HepG2 (cell line): ENCODE results near the gene SCAMP3. TPM values are rescaled to one million over a fixed set of nuclear protein-coding genes. Genes with fewer than 3 reads are reported as not detected.

ENCODE experiments used
- AGO1 ChIP-seq: fragments of 200-400 bp; formaldehyde crosslinking; IDR thresholded peaks from 2 replicates; pipeline ENCODE4 v1.6.1; 2017; ENCODE audit warnings: mild to moderate bottlenecking, low read depth, low read length, moderate library complexity; ENCODE audit not compliant: poor library complexity, severe bottlenecking
- E2F5 ChIP-seq: sonication (generic); formaldehyde crosslinking; conservative IDR thresholded peaks from 2 replicates; pipeline ENCODE4 v1.4.0; 2020; ENCODE audit warnings: missing genetic modification reagents
- EEA1 ChIP-seq: sonication (generic); formaldehyde crosslinking; IDR thresholded peaks from 2 replicates; pipeline ENCODE4 v1.5.1; 2020; ENCODE audit warnings: mild to moderate bottlenecking, missing genetic modification reagents, borderline replicate concordance
- ERF ChIP-seq: IDR thresholded peaks from 2 replicates; pipeline ENCODE4 v1.6.1; 2018; ENCODE audit warnings: missing biosample characterization, missing genetic modification reagents
- HOXA7 ChIP-seq: sonication (generic); formaldehyde crosslinking; IDR thresholded peaks from 2 replicates; pipeline ENCODE4 v1.8.1; 2022; ENCODE audit warnings: mild to moderate bottlenecking, missing genetic modification reagents, moderate library complexity
- MLX ChIP-seq: IDR thresholded peaks from 2 replicates; pipeline ENCODE4 v1.6.1; 2016
- NFIC ChIP-seq: IDR thresholded peaks from 2 replicates; pipeline ENCODE4 v1.6.1; 2012; ENCODE audit warnings: mild to moderate bottlenecking, low read length, inconsistent platforms
- RBFOX2 ChIP-seq: fragments of 200-400 bp; formaldehyde crosslinking; IDR thresholded peaks from 2 replicates; pipeline ENCODE4 v1.6.1; 2017; ENCODE audit warnings: low read depth, mild to moderate bottlenecking, low read length
- SAFB2 ChIP-seq: sonication (generic); formaldehyde crosslinking; IDR thresholded peaks from 2 replicates; pipeline ENCODE4 v1.5.1; 2020; ENCODE audit warnings: missing genetic modification reagents, low read depth, mild to moderate bottlenecking, borderline replicate concordance
- THRA ChIP-seq: sonication (generic); formaldehyde crosslinking; IDR thresholded peaks from 2 replicates; pipeline ENCODE4 v1.4.0; 2020; ENCODE audit warnings: missing genetic modification reagents, borderline replicate concordance
- ZMAT3 ChIP-seq: sonication (generic); formaldehyde crosslinking; conservative IDR thresholded peaks from 2 replicates; pipeline ENCODE4 v1.7.0; 2021; ENCODE audit warnings: missing genetic modification reagents
- ZNF274 ChIP-seq: sonication (generic); formaldehyde crosslinking; IDR thresholded peaks from 2 replicates; pipeline ENCODE4 v1.5.1; 2020; ENCODE audit warnings: mild to moderate bottlenecking, missing genetic modification reagents
- ZNF407 ChIP-seq: sonication (generic); formaldehyde crosslinking; IDR thresholded peaks from one replicate; pipeline ENCODE4 v1.5.1; 2020; ENCODE audit warnings: mild to moderate bottlenecking, missing genetic modification reagents; ENCODE audit errors: not compliant biosample characterization
- ZNF513 ChIP-seq: sonication (generic); formaldehyde crosslinking; conservative IDR thresholded peaks from 2 replicates; pipeline ENCODE4 v1.5.0; 2020; ENCODE audit warnings: missing genetic modification reagents
- ZNF564 ChIP-seq: sonication (generic); formaldehyde crosslinking; IDR thresholded peaks from 2 replicates; pipeline ENCODE4 v1.8.1; 2023; ENCODE audit warnings: mild to moderate bottlenecking, missing genetic modification reagents
- ZNF598 ChIP-seq: sonication (generic); formaldehyde crosslinking; IDR thresholded peaks from 2 replicates; pipeline ENCODE4 v1.5.1; 2020; ENCODE audit warnings: mild to moderate bottlenecking, missing genetic modification reagents, borderline replicate concordance
- polyA plus RNA-seq, 8 experiments: library from polyadenylated mRNA; depleted of rRNA in 3 of 8; stranded (reverse) in 7 of 8; unstranded in 1 of 8; fragments of >200 nt; fragmentation: Illumina TruSeq in 4 of 8; extraction: Trizol in 4 of 8; gene quantifications; 2 replicates each; pipeline versions ENCODE4 v1.2.1 to v1.2.3, GENCODE V29; 2011 to 2016; ENCODE audit warnings: low read depth in 4 of 8, missing spikeins in 1 of 8, mixed read lengths in 1 of 8; ENCODE audit not compliant: insufficient read depth in 1 of 8
- total RNA-seq, 5 experiments: library from RNA; depleted of rRNA; stranded (reverse); fragments of >200 nt; fragmentation: Illumina TruSeq; extraction: Trizol; gene quantifications; 2 replicates each; pipeline ENCODE4 v1.2.3, GENCODE V29; 2016; ENCODE audit warnings: low read depth in 1 of 5

Gene SCAMP3
- total and polyA plus RNA-seq, 2 of the 13 experiments (the other 11 are each of a cell fraction or from before 2014, with no cell fraction given): 46.8 to 83.3 TPM

GRCh38 chr1:155208541-155209311 lies 53.4 kb downstream of the SCAMP3 start, which contains the start of gene MTX1 (continued):
- TF ChIP-seq ZNF407 (CRISPR knock-in tag): peak; percentile 47
- 0 out of 2 replicates have a peak, but pooled peaks have one; percentile 26 for TF ChIP-seq ZNF274 (CRISPR knock-in tag)
- TF ChIP-seq MLX (CRISPR knock-in tag): no peak
- no peak for TF ChIP-seq ZNF564 (CRISPR knock-in tag)
- peak; percentile 58; the same call in 1 of the 2 replicates for TF ChIP-seq ERF (CRISPR knock-in tag)
- TF ChIP-seq AGO1: peak; percentile 56
- TF ChIP-seq E2F5 (CRISPR knock-in tag): no peak
- TF ChIP-seq THRA (CRISPR knock-in tag): no peak; the same call in 1 of the 2 replicates
- TF ChIP-seq EEA1: no peak
- no peak for TF ChIP-seq HOXA7
- peak; percentile 78 for TF ChIP-seq RBFOX2
- peak; percentile 57; the same call in 1 of the 2 replicates for TF ChIP-seq ZNF598 (CRISPR knock-in tag)
- no peak; the same call in 1 of the 2 replicates for TF ChIP-seq ZMAT3 (CRISPR knock-in tag)
- TF ChIP-seq ZNF513 (CRISPR knock-in tag): no peak
- 0 out of 2 replicates have a peak, but pooled peaks have one; percentile 40 for TF ChIP-seq SAFB2 (CRISPR knock-in tag)
- TF ChIP-seq NFIC: no peak
